Hematopoietic multipotent progenitor cell treated with erythropoietin and hydrocortisone succinate and interleukin-3 and kit ligand, for 6 days (in vitro differentiated cells): ENCODE data around the gene KPNA5.
"Not testable (repeated sequence)": the region's sequence is repeated elsewhere in the genome, so short reads cannot be mapped to it uniquely, and the experiment has no call there.

Experiments
- DNase-seq: peaks from one replicate; pipeline ENCODE4 v3.0.0-alpha.2; 2015

KPNA5 gene

DNA sequence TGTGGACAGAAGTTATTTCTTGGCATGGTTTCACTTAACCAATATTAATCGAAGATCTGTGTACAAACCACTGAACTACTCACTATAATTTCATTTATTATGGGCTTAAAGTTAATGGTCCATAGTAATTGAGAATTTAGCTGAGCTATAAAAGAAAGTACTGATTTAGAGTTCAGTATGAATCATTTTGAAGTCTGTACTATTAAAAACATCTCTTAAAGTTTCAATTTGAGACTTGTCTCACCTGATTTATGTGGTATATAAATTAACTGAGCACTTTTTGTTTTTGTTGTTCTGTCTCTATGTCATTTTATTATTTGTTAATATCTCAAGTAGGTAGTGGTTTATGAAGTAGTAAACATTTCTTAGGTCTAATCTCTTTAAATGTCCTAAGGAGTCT, 24.9 kb downstream of the KPNA5 start:
- DNase-seq: no peak

DNA sequence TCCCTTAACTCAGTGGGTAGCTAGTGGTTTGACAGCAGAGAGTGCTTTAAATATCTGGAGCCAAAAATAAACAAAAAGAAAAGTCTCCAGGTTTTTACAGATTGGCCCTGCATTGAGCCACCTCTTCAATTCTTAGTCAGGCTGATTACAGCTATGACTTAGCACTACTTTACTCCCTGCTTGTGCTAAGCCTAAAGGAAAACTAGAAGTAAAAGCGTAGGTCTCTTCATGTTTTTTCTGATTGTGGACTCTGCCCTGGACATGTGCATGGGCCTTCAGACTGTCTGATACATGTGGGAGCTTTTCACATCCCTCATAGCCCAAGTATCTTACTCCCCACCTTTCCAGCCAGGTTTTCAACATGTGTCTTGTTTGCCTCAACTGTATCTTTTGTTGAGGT, 33.3 kb downstream of the KPNA5 start:
- DNase-seq: no peak

DNA sequence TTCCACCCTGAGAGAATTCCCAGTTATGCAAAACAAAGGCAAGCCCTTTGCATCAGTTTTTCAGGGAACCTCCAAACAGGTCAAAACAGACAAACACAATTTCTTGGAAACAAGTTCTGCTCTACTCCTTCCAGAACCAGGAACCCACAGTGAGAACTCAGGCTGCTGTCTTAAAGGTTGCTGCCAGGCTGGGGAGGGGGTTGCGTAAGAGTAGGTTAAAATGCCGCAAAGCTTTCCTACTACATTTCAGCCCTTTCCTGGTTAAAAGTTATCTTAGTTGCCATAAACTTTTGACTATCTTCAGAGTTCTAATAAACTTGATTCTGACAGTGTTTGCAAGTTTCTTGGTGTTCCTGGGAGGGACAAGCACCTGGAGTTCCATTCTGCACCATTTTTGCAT, 33.8 kb downstream of the KPNA5 start:
- DNase-seq: no peak

DNA sequence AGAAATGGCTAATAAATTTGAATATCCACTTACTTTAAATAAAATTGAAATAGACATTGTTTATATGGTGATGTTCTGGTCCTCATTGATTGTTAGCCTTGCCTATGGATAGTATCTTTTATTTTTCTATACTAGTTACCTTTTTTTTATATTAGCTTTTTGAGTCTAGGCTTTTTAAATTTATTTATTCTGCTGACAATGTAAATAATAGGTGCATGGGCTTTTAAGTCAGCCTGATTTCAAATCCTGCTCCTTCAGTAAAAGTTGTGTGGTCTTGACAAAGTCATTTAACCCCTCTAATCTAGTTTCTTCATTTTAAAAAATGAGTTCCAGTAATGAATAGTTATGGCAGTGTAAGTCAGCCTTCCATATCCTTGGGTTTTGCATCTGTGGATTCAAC, 45.9 kb downstream of the KPNA5 start:
- DNase-seq: no peak

DNA sequence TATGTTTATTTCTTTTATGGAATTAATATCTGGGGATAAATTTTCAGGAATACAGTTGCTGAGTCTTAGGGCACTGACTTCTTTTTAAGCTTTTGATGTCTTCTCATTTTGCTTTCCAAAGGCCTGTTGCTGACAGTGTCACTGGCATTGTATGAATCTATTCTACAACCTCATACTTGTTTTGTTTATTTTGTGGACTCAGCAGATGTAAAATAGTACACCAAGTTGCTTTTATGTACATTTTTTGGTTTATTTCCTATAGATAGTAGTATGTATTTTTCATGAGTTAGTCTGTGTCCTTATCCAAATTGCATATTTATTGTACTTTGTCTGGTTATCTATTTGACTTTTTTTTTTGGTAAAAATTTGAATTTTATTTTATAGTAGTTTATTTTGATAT, 49.5 kb downstream of the KPNA5 start:
- DNase-seq: no peak

DNA sequence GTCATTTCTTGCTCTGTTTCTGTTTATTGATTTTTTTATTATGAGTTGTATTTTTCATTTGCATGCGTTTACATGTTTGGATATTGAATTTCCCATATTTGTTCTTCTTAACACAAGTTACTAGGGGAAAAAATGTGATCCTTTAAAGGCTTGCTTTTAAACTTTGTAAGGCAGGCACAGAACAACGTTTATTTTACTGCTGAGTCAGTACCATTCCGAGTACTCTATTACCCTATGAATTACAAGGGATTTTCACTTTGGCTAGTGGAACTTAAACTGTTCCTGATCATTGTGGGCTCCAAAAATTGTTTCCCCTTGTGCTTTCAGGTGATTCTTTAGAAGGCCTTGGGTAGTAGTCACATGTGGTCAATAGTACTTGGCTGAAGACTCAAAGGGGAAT, 56.0 kb downstream of the KPNA5 start:
- DNase-seq: no peak

DNA sequence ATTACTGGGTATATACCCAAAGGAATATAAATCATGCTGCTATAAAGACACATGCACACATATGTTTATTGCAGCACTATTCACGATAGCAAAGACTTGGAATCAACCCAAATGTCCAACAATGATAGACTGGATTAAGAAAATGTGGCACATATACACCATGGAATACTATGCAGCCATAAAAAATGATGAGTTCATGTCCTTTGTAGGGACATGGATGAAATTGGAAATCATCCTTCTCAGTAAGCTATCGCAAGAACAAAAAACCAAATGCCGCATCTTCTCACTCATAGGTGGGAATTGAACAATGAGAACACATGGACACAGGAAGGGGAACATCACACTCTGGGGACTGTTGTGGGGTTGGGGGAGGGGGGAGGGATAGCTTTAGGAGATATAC, 59.5 kb downstream of the KPNA5 start:
- not testable (repeated sequence) for DNase-seq

DNA sequence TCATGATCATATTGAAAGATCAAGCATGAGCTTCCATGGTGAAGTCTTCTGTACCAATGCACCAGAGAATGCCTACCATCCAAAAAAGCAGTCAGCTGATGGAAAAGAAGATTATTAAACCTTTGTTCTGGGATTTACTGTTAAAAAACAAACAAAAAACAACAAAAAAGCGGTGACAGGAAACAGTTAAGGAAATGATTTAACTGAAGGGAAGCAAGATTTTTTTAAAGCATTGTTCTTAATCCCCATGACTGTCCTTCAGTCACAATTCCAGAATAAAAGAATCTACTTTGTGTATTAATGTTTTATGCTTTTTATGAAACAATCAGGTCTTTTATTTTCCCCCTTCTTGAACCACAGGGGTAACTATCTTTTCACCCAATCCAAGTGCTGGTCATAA, 60.6 kb downstream of the KPNA5 start:
- DNase-seq: no peak

DNA sequence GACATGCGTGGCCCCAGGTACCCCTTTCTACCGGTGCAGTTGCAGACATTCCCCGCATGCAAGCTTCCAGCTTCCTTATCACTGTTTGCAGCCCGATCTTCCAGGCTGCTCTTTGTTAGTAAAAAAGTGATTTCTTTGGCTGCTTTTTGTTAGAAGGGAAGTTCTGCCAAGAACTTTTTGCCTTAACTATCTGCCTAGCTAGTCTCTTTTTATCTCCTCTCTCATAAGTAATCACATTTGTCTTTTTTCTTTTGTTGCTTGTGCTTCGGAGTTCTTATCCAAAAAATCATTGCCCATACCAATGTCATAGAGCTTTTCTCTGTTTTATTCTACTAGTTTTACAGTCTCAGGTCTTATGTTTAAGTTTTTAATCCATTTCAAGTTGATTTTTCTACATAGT, 64.2 kb downstream of the KPNA5 start:
- DNase-seq: no peak

DNA sequence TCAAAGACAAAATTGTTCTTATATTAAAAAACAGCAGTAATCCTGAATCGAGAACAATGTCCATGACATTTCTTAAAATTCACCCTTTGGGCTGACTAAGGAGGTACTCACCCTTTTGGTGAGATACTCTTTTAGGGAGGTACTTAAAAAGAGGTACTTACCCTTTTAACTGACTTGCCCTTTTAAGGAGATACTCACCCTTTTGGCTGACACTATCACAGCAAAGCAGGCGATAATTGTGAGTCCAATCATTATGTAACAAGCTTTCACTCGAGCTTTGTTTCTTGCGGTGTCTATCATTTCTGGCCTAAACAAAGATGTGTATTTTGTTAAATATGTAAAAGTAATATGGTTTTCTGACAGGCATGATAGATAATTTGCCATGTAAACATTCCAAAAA, 80.8 kb downstream of the KPNA5 start:
- peak; percentile 56 for DNase-seq

DNA sequence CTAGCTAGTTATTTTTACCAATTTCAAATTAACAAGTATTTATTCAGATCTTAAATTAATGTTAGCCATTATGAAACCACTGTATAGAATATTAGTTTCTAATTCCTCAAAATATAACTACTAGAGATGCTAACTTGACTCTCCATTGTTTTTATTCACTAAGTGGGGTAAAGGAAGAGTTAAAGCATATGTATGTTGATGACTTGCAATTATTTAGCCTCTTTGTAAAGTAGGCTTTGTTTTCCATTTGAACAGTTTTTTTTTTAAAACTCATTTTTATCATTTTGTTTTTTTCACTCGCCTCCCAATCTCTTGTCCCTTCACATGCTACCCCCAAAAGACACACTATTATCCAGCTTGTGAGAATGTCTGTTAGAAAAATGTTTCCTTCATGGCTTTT, 81.2 kb downstream of the KPNA5 start:
- no peak for DNase-seq

DNA sequence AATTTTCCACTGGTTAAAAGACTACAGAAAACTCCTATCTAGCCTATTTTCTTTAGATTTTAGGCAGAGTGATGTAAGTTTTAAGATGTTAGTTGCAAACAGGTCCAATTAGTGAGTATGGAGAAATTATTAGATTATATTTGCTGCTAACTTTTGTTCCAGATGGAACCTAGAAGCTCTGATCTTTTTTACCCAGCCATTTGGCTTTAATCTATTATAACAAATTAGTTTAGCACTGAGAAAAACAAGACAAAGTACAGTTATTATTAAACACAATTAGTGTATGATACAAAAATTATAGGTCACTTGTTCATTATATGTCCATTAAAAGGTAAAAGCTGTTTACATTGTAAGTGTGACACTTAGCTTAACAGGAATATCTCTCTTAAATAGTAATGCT, 82.0 kb downstream of the KPNA5 start:
- no peak for DNase-seq

DNA sequence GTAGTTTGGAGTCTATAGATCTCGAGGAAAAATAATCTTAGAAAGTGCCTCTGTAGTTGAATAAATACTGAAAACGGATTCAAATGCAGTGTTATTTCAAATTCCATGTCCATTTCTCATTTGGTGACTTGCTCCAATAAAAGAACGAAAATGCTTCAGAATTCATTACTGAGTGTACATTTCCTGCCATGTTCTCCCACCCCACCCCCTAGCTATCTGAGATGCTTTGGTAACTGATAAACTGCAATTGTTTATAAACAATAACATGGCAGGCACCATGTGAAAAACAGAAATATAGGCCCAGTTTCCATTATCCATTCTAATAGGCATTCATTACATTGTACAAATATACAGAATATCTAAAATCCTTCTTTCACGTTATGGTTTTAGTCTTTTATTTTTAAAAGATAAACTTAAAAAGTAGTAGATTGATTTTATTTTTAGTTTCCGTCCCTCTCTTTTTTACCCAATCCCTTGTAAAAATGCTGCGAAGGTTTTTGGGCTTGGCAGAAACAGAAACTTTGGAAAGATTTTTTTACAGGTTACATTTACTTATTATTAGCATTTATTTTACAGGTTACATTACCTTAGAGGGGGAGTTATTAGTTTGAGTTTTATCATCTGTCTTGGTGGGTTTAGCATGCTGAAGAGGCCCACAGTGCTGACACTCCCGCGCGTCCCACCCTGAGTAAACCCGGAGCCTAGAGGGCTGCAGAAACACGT, 83.1 kb downstream of the KPNA5 start:
- DNase-seq: no peak

DNA sequence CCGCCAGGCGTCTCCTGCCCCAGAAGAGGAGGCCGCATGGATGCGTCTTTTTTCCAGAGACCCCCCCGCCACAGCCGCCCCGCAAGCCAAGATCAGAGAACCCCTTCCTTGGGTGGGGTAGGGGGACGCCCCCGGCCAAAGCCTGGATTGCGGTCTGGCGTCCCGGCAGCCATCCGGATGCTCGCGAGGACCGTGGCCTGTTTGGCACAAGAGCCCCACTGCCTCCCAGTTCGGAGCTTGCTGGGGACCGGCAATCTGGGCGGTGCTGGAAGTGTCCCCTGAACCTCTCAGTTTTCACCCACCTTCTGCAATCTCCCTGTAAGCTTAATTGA, 83.6 kb downstream of the KPNA5 start:
- DNase-seq: peak; percentile 24

DNA sequence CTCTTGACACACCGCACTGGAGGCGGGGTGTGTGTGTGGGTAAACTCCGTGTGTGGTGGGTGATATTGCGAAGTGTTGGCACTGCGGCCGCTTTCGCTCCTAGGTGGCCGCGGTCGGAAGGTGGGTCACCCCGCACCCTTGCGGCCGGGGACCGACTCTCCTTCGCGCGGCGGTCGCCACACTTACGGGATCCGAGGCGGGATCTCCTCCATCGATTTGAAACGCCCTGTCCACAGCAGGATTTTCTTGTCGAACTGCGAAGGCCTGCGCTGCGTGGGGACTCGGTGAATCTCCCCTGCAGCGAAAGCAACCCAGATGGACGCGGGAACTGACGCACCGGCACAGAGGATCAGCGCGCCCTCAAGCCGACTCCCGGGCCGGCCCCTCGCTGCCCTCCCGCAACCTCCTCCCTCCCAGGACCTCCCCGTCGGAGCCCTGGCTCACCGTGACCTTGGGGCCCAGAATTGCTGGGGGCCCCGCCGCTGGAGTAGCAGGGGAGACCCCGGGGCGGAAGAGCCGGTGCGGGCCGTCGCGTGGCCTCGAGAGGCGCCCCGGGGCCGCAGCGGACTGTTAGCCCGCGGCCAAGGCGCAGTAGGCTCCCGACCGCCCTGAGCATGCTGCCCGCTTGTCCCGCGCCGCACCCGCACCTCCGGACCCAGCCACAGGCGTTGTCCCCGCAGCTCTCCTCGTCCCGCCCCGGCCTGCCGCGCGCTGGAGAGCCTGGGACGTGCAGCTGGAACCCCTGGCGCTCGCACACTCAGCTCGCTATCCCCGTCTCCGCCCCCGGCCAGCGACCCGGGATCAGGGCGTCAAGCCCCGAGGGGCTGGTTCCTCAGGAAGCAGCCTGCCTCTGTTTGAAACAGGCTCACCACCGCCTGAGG, 84.2 kb downstream of the KPNA5 start, which contains the start of gene FAM162B:
TSS of gene FAM162B (minus strand) at position 759 of the 881 bp plus-strand sequence. CDS start at position 616, 143 bp downstream.
- DNase-seq: peak; percentile 31

DNA sequence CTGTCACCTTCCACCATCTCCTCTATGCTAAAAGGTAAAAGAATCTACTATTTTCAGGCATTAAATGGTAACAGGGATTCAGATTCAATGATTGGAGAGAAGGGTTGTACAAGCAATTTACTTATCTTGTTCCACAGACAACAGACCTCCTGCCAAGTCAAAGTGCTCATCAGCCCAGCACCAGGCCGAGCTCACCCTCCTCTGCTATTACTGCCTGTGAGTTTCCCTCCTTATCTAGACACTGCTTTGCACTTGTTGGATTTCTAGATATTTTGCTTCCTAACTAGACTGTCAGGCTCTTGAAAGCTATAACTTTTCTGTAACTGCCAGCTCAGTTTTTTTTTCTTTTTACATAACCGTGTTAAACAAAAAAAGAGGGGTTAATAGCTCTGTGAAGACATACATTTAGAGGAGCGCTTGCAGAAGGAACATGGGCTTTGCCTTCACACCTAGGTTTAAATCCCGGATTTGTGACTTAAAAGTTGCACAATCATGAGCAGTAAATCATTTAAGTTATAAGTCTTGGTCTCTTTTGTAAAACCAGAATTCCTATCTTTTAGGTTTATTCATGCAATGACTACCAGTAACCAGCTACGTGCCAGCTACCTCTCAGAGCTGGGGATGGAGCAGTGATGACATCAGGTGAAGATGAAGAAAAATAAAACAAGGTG, 85.6 kb downstream of the KPNA5 start:
- peak; percentile 91 for DNase-seq

DNA sequence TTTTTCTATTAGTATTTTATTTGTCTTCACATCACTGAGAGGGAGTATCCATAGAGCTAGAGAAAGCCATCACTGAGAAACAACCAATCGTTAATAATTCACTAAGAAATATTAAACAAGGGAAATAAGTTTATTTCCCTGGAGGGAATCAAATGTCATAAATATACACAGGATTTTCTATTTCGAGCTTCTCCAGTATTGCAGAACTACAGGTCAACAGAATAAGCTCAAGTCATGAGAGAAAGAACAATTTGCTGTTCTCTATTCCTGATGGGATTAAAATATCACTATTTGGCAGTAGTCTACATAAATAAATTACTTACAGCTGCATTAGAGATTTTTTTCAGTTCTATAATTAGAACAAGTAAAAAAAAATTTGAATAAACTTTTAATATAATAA, 86.7 kb downstream of the KPNA5 start:
- DNase-seq: no peak

DNA sequence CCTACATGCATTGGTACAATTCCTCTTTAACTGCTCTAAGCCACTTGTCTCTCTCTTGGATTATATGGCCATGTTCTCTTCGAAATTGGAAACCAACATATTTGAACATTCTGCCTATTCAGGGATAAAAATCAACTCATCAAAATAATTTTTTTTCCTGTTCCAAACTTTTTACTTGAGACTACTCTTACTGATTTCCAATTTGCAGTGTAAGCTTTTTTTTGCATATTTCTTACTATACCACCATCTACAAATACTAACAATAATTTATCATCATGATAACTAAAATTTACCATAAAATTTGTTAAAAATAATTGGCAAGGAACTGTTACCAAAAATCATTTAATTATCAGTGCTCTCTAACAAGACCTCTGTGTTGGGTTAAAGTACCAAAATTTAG, 91.4 kb downstream of the KPNA5 start:
- no peak for DNase-seq

DNA sequence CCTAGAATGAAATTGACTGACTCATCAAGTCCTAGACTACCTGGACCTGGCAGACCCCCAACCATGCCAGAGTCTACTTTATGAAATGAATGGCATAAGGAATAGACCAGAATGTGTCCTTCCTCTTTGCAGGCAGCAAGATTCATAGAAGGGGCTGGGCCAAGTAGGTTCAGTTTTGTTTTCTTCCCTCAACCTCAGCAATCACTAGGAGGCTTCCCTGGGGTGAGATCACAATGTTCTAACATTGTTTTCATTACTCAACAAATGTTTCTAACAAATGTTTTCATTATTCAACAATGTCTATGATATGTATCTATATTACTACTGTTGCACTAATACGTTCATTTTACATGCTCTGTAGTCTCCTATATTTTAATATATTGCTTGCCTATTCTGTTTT, 92.9 kb downstream of the KPNA5 start:
- no peak for DNase-seq

DNA sequence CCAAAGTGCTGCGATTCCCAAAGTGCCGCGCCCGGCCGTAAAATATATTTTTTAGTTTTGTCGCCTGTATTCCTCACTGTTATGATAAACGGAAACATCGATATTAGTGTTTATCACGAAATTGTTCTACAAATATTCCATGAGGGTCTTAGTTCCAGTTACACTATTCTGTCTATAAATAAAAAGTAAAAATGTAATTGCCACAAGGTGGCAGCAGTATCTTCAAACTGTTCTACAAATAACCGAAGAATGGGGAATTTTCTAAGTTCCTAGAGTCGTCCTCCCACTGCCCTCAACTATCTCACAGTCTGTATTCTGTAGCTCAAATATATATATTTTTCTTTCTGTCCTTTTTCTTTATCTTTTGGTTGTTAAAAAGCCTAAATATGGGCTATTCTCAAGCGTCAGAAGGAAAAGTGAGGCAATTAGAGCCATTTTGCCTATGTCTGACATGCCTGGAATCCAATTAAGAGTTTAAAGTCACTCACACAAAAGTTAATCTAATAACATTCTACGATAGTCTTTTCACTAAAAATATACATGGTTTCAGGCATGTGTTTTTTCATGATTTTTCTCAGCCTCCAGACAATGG, 98.7 kb downstream of the KPNA5 start:
- peak; percentile 76 for DNase-seq

DNA sequence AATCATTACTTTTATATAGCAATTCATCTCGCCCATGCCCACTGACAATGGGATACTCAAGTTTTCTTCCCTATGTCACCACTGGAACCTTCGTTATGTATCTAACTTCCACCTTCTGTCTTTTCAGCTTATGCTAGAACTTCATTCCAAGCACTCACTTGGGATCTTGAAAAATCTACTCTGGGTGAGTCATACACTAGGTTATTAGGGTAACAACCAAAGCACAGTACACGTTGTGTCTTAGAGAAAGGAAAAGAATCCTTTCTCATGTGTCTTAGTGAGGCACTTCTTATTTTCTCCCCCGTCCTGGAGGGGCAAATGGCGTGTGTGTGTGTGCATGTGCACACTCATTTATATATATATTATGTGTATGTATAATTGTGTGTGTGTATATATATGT, 102.8 kb downstream of the KPNA5 start:
- DNase-seq: no peak
